ENCODE results near the gene FGA.

GRCh38 chr4:154608361-154609252 is 18.1 kb upstream of the FGA start:
- TF ChIP-seq, protein P1, sequence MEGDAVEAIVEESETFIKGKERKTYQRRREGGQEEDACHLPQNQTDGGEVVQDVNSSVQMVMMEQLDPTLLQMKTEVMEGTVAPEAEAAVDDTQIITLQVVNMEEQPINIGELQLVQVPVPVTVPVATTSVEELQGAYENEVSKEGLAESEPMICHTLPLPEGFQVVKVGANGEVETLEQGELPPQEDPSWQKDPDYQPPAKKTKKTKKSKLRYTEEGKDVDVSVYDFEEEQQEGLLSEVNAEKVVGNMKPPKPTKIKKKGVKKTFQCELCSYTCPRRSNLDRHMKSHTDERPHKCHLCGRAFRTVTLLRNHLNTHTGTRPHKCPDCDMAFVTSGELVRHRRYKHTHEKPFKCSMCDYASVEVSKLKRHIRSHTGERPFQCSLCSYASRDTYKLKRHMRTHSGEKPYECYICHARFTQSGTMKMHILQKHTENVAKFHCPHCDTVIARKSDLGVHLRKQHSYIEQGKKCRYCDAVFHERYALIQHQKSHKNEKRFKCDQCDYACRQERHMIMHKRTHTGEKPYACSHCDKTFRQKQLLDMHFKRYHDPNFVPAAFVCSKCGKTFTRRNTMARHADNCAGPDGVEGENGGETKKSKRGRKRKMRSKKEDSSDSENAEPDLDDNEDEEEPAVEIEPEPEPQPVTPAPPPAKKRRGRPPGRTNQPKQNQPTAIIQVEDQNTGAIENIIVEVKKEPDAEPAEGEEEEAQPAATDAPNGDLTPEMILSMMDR (IDR thresholded peaks at IDR 0.05) = no peak
- TF ChIP-seq POLR2A (IDR thresholded peaks at IDR 0.05) = no peak

All from lower leg skin (tissue), 3 donors.